SH-SY5Y (cell line): ENCODE data around the gene FAM25A.

Experiments used
- GATA2 ChIP-seq: IDR thresholded peaks from 2 replicates; pipeline ENCODE4 v1.6.1; 2011; ENCODE audit warnings: mild to moderate bottlenecking, low read depth, low read length
- GATA3 ChIP-seq: IDR thresholded peaks from 2 replicates; pipeline ENCODE4 v1.6.1; 2011; ENCODE audit warnings: low read depth, mild to moderate bottlenecking, low read length, moderate library complexity

FAM25A gene

GRCh38 chr10:87036623-87037022 is 16.5 kb downstream of the FAM25A start:
- no peak for TF ChIP-seq GATA3
- no peak for TF ChIP-seq GATA2

GRCh38 chr10:87038286-87038717 is 18.2 kb downstream of the FAM25A start:
- TF ChIP-seq GATA3: no peak
- no peak for TF ChIP-seq GATA2

- TF ChIP-seq GATA2 (no peak), GATA3 (no peak)
These were observed 18.7 kb downstream of the FAM25A start for GRCh38 chr10:87038786-87039185.

- TF ChIP-seq GATA3 (no peak), GATA2 (no peak)
These were observed 25.4 kb downstream of the FAM25A start for GRCh38 chr10:87045434-87045938.

- no peak for TF ChIP-seq GATA3
- no peak; the same call in 1 of the 2 replicates for TF ChIP-seq GATA2
These were observed 33.0 kb downstream of the FAM25A start for GRCh38 chr10:87053111-87053510.

- no peak for TF ChIP-seq GATA3
These were observed 33.6 kb downstream of the FAM25A start for GRCh38 chr10:87053577-87054181.

GRCh38 chr10:87054373-87055295 is 34.5 kb downstream of the FAM25A start:
- TF ChIP-seq GATA2 (no peak), GATA3 (no peak)

- TF ChIP-seq GATA2 (no peak), GATA3 (no peak)
These were observed 38.1 kb downstream of the FAM25A start for GRCh38 chr10:87058171-87058570.

GRCh38 chr10:87059401-87059800 is 39.3 kb downstream of the FAM25A start:
- TF ChIP-seq GATA3 (no peak), GATA2 (no peak)

- TF ChIP-seq GATA3 (no peak), GATA2 (no peak)
These were observed 40.3 kb downstream of the FAM25A start for GRCh38 chr10:87060280-87060928.

GRCh38 chr10:87064651-87065050 is 44.6 kb downstream of the FAM25A start:
- TF ChIP-seq GATA2 (no peak), GATA3 (no peak)

- TF ChIP-seq GATA3 (no peak), GATA2 (no peak)
These were observed 46.1 kb downstream of the FAM25A start for GRCh38 chr10:87066178-87066577.

GRCh38 chr10:87066865-87067264 is 46.8 kb downstream of the FAM25A start:
- no peak for TF ChIP-seq GATA2
- no peak for TF ChIP-seq GATA3

GRCh38 chr10:87068281-87068680 is 48.2 kb downstream of the FAM25A start:
- TF ChIP-seq GATA2 (no peak), GATA3 (no peak)

GRCh38 chr10:87072449-87072848 is 52.4 kb downstream of the FAM25A start:
- TF ChIP-seq GATA3: no peak
- no peak for TF ChIP-seq GATA2
